Upper lobe of right lung (tissue), 1 donor: ENCODE data around the gene PSKH1. TPM values are rescaled to one million over a fixed set of nuclear protein-coding genes. Genes with fewer than 3 reads are reported as not detected.

Source experiments
- ATAC-seq: fragments of 200-7000 bp; cut with Tn5 transposase; one replicate; pipeline ENCODE4 v1.9.1; 2020; ENCODE audit warnings: mild to moderate bottlenecking, moderate library complexity
- DNase-seq: peaks from one replicate; pipeline ENCODE4 v3.0.0-alpha.2; 2020
- H3K27ac ChIP-seq: fragments of 200-600 bp; one replicate; pipeline ENCODE4 v1.8.0; 2022
- H3K27me3 ChIP-seq: fragments of 200-600 bp; one replicate; pipeline ENCODE4 v1.8.0; 2022; ENCODE audit warnings: mild to moderate bottlenecking
- H3K36me3 ChIP-seq: fragments of 200-600 bp; one replicate; pipeline ENCODE4 v1.8.0; 2022
- H3K4me1 ChIP-seq: fragments of 200-600 bp; one replicate; pipeline ENCODE4 v1.8.0; 2022
- H3K4me3 ChIP-seq: fragments of 200-600 bp; one replicate; pipeline ENCODE4 v1.8.0; 2022; ENCODE audit warnings: mild to moderate bottlenecking
- H3K9me3 ChIP-seq: fragments of 200-600 bp; one replicate; pipeline ENCODE4 v1.8.0; 2022
- intact Hi-C: fragments of 100-400 bp; cut with DNase I; formaldehyde crosslinking; loops from one replicate; pipeline ENCODE4 v1.11.0; 2022
- total RNA-seq: library from RNA; stranded (reverse); fragmentation: NEBNext Ultra II Directional; extraction: Animal tissue kit (Norgen Biotek cat#: 25700); gene quantifications from one replicate; pipeline ENCODE4 v1.2.1, GENCODE V29; 2021
- TF ChIP-seq, protein P1 (sequence below): fragments of 200-600 bp; IDR thresholded peaks from one replicate; pipeline ENCODE4 v1.8.0; 2022; ENCODE audit warnings: antibody characterized with exemption
- donor health status: DM: no; HTN: yes; CAD: no; lungs with severe emphysema.

Gene PSKH1
- total RNA-seq, 1 donor from 2014 or later: 29.7 TPM

- Histone ChIP-seq H3K27ac (peak within 1 kb of the TSS; percentile 24), H3K4me3 (no peak within 1 kb of the TSS), H3K36me3 (peaks cover 46% of the 10 kb centered on the region), H3K9me3 (no peaks in the 10 kb centered on the region), H3K4me1 (peaks cover 4% of the 10 kb centered on the region), H3K27me3 (no peaks in the 10 kb centered on the region)
- intact Hi-C loops: loop anchor here (10.0 kb wide), 1 partner anchor 160 kb away; no protein-coding TSS in a partner anchor
- TF ChIP-seq, protein P1, sequence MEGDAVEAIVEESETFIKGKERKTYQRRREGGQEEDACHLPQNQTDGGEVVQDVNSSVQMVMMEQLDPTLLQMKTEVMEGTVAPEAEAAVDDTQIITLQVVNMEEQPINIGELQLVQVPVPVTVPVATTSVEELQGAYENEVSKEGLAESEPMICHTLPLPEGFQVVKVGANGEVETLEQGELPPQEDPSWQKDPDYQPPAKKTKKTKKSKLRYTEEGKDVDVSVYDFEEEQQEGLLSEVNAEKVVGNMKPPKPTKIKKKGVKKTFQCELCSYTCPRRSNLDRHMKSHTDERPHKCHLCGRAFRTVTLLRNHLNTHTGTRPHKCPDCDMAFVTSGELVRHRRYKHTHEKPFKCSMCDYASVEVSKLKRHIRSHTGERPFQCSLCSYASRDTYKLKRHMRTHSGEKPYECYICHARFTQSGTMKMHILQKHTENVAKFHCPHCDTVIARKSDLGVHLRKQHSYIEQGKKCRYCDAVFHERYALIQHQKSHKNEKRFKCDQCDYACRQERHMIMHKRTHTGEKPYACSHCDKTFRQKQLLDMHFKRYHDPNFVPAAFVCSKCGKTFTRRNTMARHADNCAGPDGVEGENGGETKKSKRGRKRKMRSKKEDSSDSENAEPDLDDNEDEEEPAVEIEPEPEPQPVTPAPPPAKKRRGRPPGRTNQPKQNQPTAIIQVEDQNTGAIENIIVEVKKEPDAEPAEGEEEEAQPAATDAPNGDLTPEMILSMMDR: no peak
- ATAC-seq: peak; percentile 84
- peak; percentile 91 for DNase-seq
These were observed 8.4 kb upstream of the PSKH1 start, which contains the start of gene NRN1L for GRCh38 chr16:67884684-67885083. Gene NRN1L, plus strand, starts transcription at chr16:67884885. Its CDS starts 19 bp downstream, at chr16:67884904.

GRCh38 chr16:67885545-67885944 lies 7.5 kb upstream of the PSKH1 start:
- no peak overlapping the region for H3K4me3 ChIP-seq
- no peaks in the 10 kb centered on the region for H3K9me3 ChIP-seq
- peaks cover 37% of the 10 kb centered on the region for H3K36me3 ChIP-seq
- H3K27me3 ChIP-seq: no peaks in the 10 kb centered on the region
- no peak overlapping the region for H3K27ac ChIP-seq
- TF ChIP-seq, protein P1: no peak
- ATAC-seq: no peak
- H3K4me1 ChIP-seq: peaks cover 4% of the 10 kb centered on the region
- no peak for DNase-seq
- intact Hi-C loops: loop anchor here (10.0 kb wide), 1 partner anchor 159 kb away; no protein-coding TSS in a partner anchor

- intact Hi-C loops: loop anchor here (10.0 kb wide), 1 partner anchor 159 kb away; no protein-coding TSS in a partner anchor
- H3K4me1 ChIP-seq: peaks cover 4% of the 10 kb centered on the region
- H3K4me3 ChIP-seq: no peak overlapping the region
- H3K27ac ChIP-seq: no peak overlapping the region
- peaks cover 33% of the 10 kb centered on the region for H3K36me3 ChIP-seq
- no peaks in the 10 kb centered on the region for H3K9me3 ChIP-seq
- DNase-seq (no peak), ATAC-seq (no peak)
- no peaks in the 10 kb centered on the region for H3K27me3 ChIP-seq
- TF ChIP-seq, protein P1: no peak
These were observed 7.1 kb upstream of the PSKH1 start for GRCh38 chr16:67885976-67886375.

DNA sequence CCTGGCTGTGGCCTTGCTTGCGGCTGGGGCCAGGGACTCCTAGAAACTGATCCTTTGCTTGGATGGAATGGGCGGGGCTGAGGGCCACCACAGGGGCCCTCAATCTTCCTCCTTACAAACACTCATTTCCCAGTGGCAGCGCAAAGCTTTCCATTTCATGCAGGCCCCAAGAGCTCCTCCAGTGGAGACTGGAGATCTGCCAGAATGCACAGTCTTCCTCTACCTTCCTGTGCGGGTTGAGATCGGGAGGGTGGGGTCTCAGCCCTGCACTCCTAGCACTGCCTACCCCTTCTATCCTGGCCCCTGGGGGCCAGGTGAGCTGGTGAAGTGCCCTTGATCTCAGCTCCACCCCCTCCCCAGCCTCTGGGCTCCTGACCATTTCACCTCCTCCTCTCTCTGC lies 6.7 kb upstream of the PSKH1 start:
- no peaks in the 10 kb centered on the region for H3K9me3 ChIP-seq
- no peaks in the 10 kb centered on the region for H3K27me3 ChIP-seq
- H3K4me3 ChIP-seq: no peak overlapping the region
- peak; percentile 40 for ATAC-seq
- peaks cover 4% of the 10 kb centered on the region for H3K4me1 ChIP-seq
- intact Hi-C loops: loop anchor here (10.0 kb wide), 1 partner anchor 158 kb away; no protein-coding TSS in a partner anchor
- peaks cover 29% of the 10 kb centered on the region for H3K36me3 ChIP-seq
- DNase-seq: peak; percentile 68
- TF ChIP-seq, protein P1: no peak
- no peak overlapping the region for H3K27ac ChIP-seq

GRCh38 chr16:67888331-67888730 lies 4.7 kb upstream of the PSKH1 start:
- ATAC-seq (no peak), DNase-seq (no peak)
- Histone ChIP-seq H3K27ac (no peak overlapping the region), H3K4me1 (peaks cover 9% of the 10 kb centered on the region), H3K4me3 (no peak overlapping the region), H3K36me3 (peaks cover 10% of the 10 kb centered on the region), H3K9me3 (no peaks in the 10 kb centered on the region), H3K27me3 (no peaks in the 10 kb centered on the region)
- TF ChIP-seq, protein P1: no peak
- intact Hi-C loops: loop anchor here (10.0 kb wide), 1 partner anchor 156 kb away; no protein-coding TSS in a partner anchor
